PC-3 (cell line): ENCODE measurements around the gene PRPS1. TPM values are rescaled to one million over a fixed set of nuclear protein-coding genes. Genes with fewer than 3 reads are reported as not detected.
A peak's percentile ranks its signal among the peaks of the same experiment; 100 is the strongest.

Experiments
- ATAC-seq: fragments of 200-7000 bp; cut with Tn5 transposase; 2 replicates; pipeline ENCODE4 v1.9.1; 2020; ENCODE audit warnings: mild to moderate bottlenecking, moderate library complexity
- BruUV-seq: library from RNA; stranded (reverse); fragments of 400-500 nt; replicated peaks from 2 replicates; lab custom pipeline; 2021; lab: Mats Ljungman, UMichigan
- CTCF ChIA-PET: fragments of 300-600 bp; sonication (Branson Sonifier 250); formaldehyde crosslinking; loops from one replicate; lab custom pipeline; 2022; ENCODE audit warnings: antibody characterized with exemption; lab: Charles Lee
- POLR2A ChIA-PET: fragments of 300-600 bp; sonication (Branson Sonifier 250); formaldehyde crosslinking; loops from one replicate; lab custom pipeline; 2022; ENCODE audit warnings: antibody characterized with exemption; ENCODE audit not compliant: unreplicated experiment; lab: Charles Lee
- DNase-seq: peaks from one replicate; pipeline ENCODE4 v3.0.0-alpha.2; 2015
- H2AFZ ChIP-seq: fragments of 300-600 bp; sonication (generic); 2 replicates; pipeline ENCODE4 v1.6.0; 2016; ENCODE audit warnings: antibody characterized with exemption, low read length
- H3F3A ChIP-seq: fragments of 300-600 bp; sonication (generic); one replicate; pipeline ENCODE4 v1.6.0; 2017; ENCODE audit warnings: antibody characterized with exemption, low read length, control low read depth, mild to moderate bottlenecking; ENCODE audit not compliant: unreplicated experiment
- H3K27ac ChIP-seq: fragments of 300-600 bp; sonication (generic); 2 replicates; pipeline ENCODE4 v1.5.1; 2016; ENCODE audit warnings: mild to moderate bottlenecking, low read length
- H3K27me3 ChIP-seq: fragments of 300-600 bp; sonication (generic); 2 replicates; pipeline ENCODE4 v1.6.1; 2016; ENCODE audit warnings: low read length, mixed read lengths
- H3K36me3 ChIP-seq: fragments of 300-600 bp; sonication (generic); 2 replicates; pipeline ENCODE4 v1.6.1; 2016; ENCODE audit warnings: low read depth, mixed run types, low read length, mixed read lengths
- H3K4me1 ChIP-seq: fragments of 300-600 bp; sonication (generic); 2 replicates; pipeline ENCODE4 v1.5.1; 2016; ENCODE audit warnings: low read length; ENCODE audit not compliant: insufficient read depth
- H3K4me2 ChIP-seq: fragments of 300-600 bp; sonication (generic); 2 replicates; pipeline ENCODE4 v1.6.0; 2016; ENCODE audit warnings: low read length
- H3K4me3 ChIP-seq: fragments of 300-600 bp; sonication (generic); 2 replicates; pipeline ENCODE4 v1.5.1; 2016; ENCODE audit warnings: mild to moderate bottlenecking, low read length, mixed read lengths
- H3K79me2 ChIP-seq: fragments of 300-600 bp; sonication (generic); 2 replicates; pipeline ENCODE4 v1.6.1; 2017; ENCODE audit warnings: low read length, mixed read lengths
- H3K9ac ChIP-seq: fragments of 300-600 bp; sonication (generic); 2 replicates; pipeline ENCODE4 v1.6.0; 2016; ENCODE audit warnings: mild to moderate bottlenecking, low read length
- H3K9me2 ChIP-seq: fragments of 300-600 bp; sonication (generic); replicated peaks from 2 replicates; pipeline ENCODE4 v1.6.1; 2016; ENCODE audit warnings: mixed run types, low read length, mixed read lengths
- H3K9me3 ChIP-seq: fragments of 300-600 bp; sonication (generic); 2 replicates; pipeline ENCODE4 v1.6.1; 2016; ENCODE audit warnings: low read length, mixed read lengths
- H4K20me1 ChIP-seq: fragments of 300-600 bp; sonication (generic); 2 replicates; pipeline ENCODE4 v1.6.1; 2016; ENCODE audit warnings: low read length, mixed read lengths
- EZH2 ChIP-seq: fragments of 300-600 bp; sonication (generic); IDR thresholded peaks from one replicate; pipeline ENCODE4 v1.6.1; 2017; ENCODE audit warnings: antibody characterized with exemption, mild to moderate bottlenecking, low read length; ENCODE audit not compliant: unreplicated experiment
- EZH2phosphoT487 ChIP-seq: fragments of 300-600 bp; sonication (generic); IDR thresholded peaks from 2 replicates; pipeline ENCODE4 v1.6.1; 2018; ENCODE audit warnings: mild to moderate bottlenecking, antibody characterized with exemption, low read length, borderline replicate concordance
- intact Hi-C: fragments of 100-400 bp; cut with micrococcal nuclease; formaldehyde crosslinking; loops from 2 replicates; pipeline ENCODE4 v1.9.0; 2023
- total RNA-seq: library from RNA; depleted of rRNA; stranded (reverse); fragments of >200 nt; gene quantifications from 2 replicates; pipeline ENCODE4 v1.2.3, GENCODE V29; 2014
- TF ChIP-seq, protein P1 (sequence below): fragments of 300-600 bp; sonication (generic); conservative IDR thresholded peaks from 2 replicates; pipeline ENCODE4 v1.5.1; 2017; ENCODE audit warnings: antibody characterized with exemption, low read depth, mild to moderate bottlenecking, low read length

Gene PRPS1
- total RNA-seq, 1 experiment from 2014 or later: 57.0 TPM

DNA sequence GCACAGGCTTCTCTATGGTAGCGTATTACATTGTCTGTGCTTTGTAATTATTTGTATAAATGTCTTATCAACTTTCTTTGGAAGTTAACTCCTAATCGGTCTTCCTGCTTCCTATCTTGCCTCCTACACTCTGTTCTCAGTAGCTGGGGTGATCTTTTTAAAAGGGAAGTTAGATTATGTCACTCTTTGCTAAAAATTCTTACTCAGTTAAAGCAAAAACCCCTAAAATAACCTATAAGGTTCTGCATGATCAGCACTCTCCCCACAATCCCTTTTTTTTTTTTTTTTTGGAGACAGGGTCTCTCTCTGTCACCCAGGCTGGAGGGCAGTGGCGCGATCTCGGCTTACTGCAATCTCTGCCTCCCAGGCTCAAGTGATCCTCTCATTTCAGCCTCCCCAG is 2.6 kb upstream of the PRPS1 start:
- Histone ChIP-seq H3K27me3 (no peaks in the 10 kb centered on the region), H3K4me2 (no peak overlapping the region), H3K9me3 (no peaks in the 10 kb centered on the region), H3K9ac (no peak overlapping the region), H3K4me1 (peaks cover 30% of the 10 kb centered on the region), H3K9me2 (no peaks in the 10 kb centered on the region), H3K79me2 (peaks cover 24% of the 10 kb centered on the region), H2AFZ (no peak overlapping the region), H4K20me1 (peaks cover 17% of the 10 kb centered on the region), H3K4me3 (no peak overlapping the region), H3F3A (peaks cover 7% of the 10 kb centered on the region), H3K27ac (no peak overlapping the region; the same call in 1 of the 2 replicates), H3K36me3 (no peaks in the 10 kb centered on the region)
- POLR2A ChIA-PET: no interaction called here
- CTCF ChIA-PET: no interaction called here
- BruUV-seq: no TSS peak
- no peak for TF ChIP-seq EZH2phosphoT487
- TF ChIP-seq EZH2: no peak
- TF ChIP-seq, protein P1, sequence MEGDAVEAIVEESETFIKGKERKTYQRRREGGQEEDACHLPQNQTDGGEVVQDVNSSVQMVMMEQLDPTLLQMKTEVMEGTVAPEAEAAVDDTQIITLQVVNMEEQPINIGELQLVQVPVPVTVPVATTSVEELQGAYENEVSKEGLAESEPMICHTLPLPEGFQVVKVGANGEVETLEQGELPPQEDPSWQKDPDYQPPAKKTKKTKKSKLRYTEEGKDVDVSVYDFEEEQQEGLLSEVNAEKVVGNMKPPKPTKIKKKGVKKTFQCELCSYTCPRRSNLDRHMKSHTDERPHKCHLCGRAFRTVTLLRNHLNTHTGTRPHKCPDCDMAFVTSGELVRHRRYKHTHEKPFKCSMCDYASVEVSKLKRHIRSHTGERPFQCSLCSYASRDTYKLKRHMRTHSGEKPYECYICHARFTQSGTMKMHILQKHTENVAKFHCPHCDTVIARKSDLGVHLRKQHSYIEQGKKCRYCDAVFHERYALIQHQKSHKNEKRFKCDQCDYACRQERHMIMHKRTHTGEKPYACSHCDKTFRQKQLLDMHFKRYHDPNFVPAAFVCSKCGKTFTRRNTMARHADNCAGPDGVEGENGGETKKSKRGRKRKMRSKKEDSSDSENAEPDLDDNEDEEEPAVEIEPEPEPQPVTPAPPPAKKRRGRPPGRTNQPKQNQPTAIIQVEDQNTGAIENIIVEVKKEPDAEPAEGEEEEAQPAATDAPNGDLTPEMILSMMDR: no peak
- ATAC-seq (no peak), DNase-seq (no peak)
- intact Hi-C loops: no loop called here

DNA sequence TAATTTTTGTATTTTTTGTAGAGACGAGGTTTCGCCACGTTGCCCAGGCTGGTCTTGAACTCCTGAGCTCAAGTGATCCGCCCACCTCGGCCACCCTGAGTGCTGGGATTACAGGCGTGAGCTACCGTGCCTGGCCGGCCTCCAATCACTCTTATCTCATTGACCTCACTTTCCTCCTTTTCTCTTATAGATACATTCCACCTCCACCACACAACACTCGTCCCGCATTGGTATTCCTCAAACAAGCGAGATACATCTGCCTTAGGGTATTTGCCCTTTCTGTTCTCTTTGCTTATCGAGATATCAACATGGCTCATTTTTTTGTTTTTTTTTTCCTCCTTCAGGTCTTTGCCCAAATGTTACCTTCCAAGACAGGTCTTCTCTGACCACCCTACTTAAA is 1.8 kb upstream of the PRPS1 start:
- CTCF ChIA-PET: no interaction called here

DNA sequence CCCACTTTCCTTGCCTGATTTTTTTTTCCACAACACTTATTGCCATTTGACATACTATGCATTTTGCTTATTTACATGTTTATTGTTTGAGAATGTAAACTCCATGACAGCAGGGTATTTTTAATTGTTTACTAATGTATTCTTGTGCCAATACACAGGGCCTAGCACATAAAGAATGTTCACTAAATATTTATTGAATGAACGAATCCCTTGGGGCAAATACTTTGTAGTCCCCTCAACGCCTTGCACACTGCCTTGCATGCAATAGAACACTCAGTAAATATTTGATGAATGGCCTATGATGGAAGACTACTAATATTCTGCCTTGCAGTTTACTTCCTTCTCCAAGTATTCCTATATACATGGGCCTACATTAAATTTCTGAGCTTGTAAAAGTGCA is 1.4 kb upstream of the PRPS1 start:
- Histone ChIP-seq H3K4me2 (peak overlapping the region; percentile 88), H3K9ac (no peak overlapping the region), H2AFZ (no peak overlapping the region), H3K9me3 (no peaks in the 10 kb centered on the region), H3K9me2 (no peaks in the 10 kb centered on the region), H3K27me3 (no peaks in the 10 kb centered on the region), H3K27ac (peak overlapping the region; percentile 82), H4K20me1 (peaks cover 21% of the 10 kb centered on the region), H3K36me3 (no peaks in the 10 kb centered on the region), H3K79me2 (peaks cover 36% of the 10 kb centered on the region), H3K4me3 (peak overlapping the region; percentile 89; the same call in 1 of the 2 replicates), H3K4me1 (peaks cover 33% of the 10 kb centered on the region), H3F3A (peaks cover 7% of the 10 kb centered on the region)
- POLR2A ChIA-PET: no interaction called here
- TF ChIP-seq, protein P1: no peak
- TF ChIP-seq EZH2: no peak
- no peak for TF ChIP-seq EZH2phosphoT487
- no TSS peak for BruUV-seq
- intact Hi-C loops: no loop called here
- ATAC-seq: peak; percentile 15
- peak; percentile 84 for DNase-seq
- CTCF ChIA-PET: no interaction called here

More for the DNA sequence above, 1.8 kb upstream of the PRPS1 start:
- intact Hi-C loops: no loop called here
- H3K9me2 ChIP-seq: no peaks in the 10 kb centered on the region
- no peak overlapping the region for H3K4me3 ChIP-seq
- TF ChIP-seq EZH2phosphoT487 (no peak), EZH2 (no peak)
- TF ChIP-seq, protein P1: no peak
- peaks cover 7% of the 10 kb centered on the region for H3F3A ChIP-seq
- DNase-seq (peak; percentile 55), ATAC-seq (no peak)
- H3K9ac ChIP-seq: no peak overlapping the region
- POLR2A ChIA-PET: no interaction called here
- H3K9me3 ChIP-seq: no peaks in the 10 kb centered on the region
- H3K4me2 ChIP-seq: peak overlapping the region; percentile 88
- H3K27ac ChIP-seq: peak overlapping the region; percentile 82
- peaks cover 32% of the 10 kb centered on the region for H3K79me2 ChIP-seq
- no peaks in the 10 kb centered on the region for H3K36me3 ChIP-seq
- 0 out of 2 replicates have a peak overlapping the region, but pooled peaks have one; percentile 31 for H2AFZ ChIP-seq
- no peaks in the 10 kb centered on the region for H3K27me3 ChIP-seq
- H4K20me1 ChIP-seq: peaks cover 19% of the 10 kb centered on the region
- peaks cover 31% of the 10 kb centered on the region for H3K4me1 ChIP-seq
- no TSS peak for BruUV-seq
